Activated CD8-positive, alpha-beta T cell treated with anti-CD3 and anti-CD28 coated beads for 36 hours (primary cell): ENCODE data around the gene NUB1. TPM values are rescaled to one million over a fixed set of nuclear protein-coding genes. Genes with fewer than 3 reads are reported as not detected.

ENCODE experiments used
- ATAC-seq: fragments of 200-7000 bp; cut with Tn5 transposase; one replicate; pipeline ENCODE4 v1.10.0; 2021; ENCODE audit warnings: mild to moderate bottlenecking, moderate library complexity
- CTCF ChIA-PET: fragments of 350-600 bp; sonication (Branson Sonifier 250); formaldehyde crosslinking; loops from one replicate; lab custom pipeline; 2021; ENCODE audit warnings: antibody characterized with exemption; lab: Charles Lee
- POLR2A ChIA-PET: fragments of 350-600 bp; sonication (Branson Sonifier 250); formaldehyde crosslinking; loops from one replicate; lab custom pipeline; 2021; ENCODE audit warnings: antibody characterized with exemption; lab: Charles Lee
- DNase-seq: peaks from one replicate; pipeline ENCODE4 v3.0.0-alpha.2; 2020
- H3K27ac Mint-ChIP-seq: one replicate; pipeline ENCODE4 v1.8.0; 2021; ENCODE audit warnings: mild to moderate bottlenecking, mixed read lengths
- H3K27me3 Mint-ChIP-seq: one replicate; pipeline ENCODE4 v1.8.0; 2021; ENCODE audit warnings: mixed read lengths
- H3K36me3 Mint-ChIP-seq: one replicate; pipeline ENCODE4 v1.8.0; 2021; ENCODE audit warnings: low read depth, mixed read lengths
- H3K4me1 Mint-ChIP-seq: one replicate; pipeline ENCODE4 v1.8.0; 2021; ENCODE audit warnings: low read depth, mixed read lengths
- H3K4me3 Mint-ChIP-seq: one replicate; pipeline ENCODE4 v1.8.0; 2021; ENCODE audit warnings: mild to moderate bottlenecking, moderate library complexity, mixed read lengths
- H3K9me3 Mint-ChIP-seq: one replicate; pipeline ENCODE4 v1.8.0; 2021; ENCODE audit warnings: mixed read lengths
- CTCF ChIP-seq: fragments of 200-600 bp; IDR thresholded peaks from one replicate; pipeline ENCODE4 v1.8.0; 2022; ENCODE audit warnings: antibody characterized with exemption, mild to moderate bottlenecking
- intact Hi-C: fragments of 100-400 bp; cut with micrococcal nuclease; formaldehyde crosslinking; loops from one replicate; pipeline ENCODE4 v1.10.0; 2022
- total RNA-seq, 2 experiments: library from RNA; stranded (reverse); gene quantifications; one replicate each; pipeline ENCODE4 v1.2.3, GENCODE V29; 2021

Gene NUB1
- total RNA-seq, 2 experiments from 2014 or later: 41.0 to 42.5 TPM

DNA sequence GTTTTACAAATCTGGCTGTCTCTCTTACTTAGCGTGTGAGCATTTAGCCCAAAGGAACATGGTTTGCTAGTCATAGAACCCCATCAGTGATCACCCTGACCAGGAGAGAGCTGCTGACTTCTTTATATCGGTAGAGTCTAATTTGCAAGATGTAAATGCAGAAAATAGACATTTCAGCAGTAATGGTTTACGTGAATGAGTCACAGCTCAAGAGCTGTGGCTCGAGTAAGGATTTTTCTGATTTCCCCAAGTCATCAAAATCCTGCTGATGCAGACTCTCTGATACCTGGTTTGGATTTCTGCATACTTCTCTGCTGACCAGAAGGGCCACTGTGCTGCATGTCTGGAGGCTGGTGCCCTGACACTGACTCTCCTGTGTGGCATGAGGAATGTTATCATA lies 25.7 kb downstream of the NUB1 start:
- ChIA-PET CTCF (interaction anchor here (0.7 to 8.3 kb wide), 7 partner anchors 10 to 83 kb away, joined by 3 to 227 read pairs (median 6); no protein-coding TSS in a partner anchor), POLR2A (no interaction called here)
- Mint-ChIP-seq H3K4me1 (peaks cover 11% of the 10 kb centered on the region), H3K9me3 (no peaks in the 10 kb centered on the region), H3K4me3 (no peak overlapping the region), H3K27me3 (no peaks in the 10 kb centered on the region), H3K36me3 (peaks cover 18% of the 10 kb centered on the region), H3K27ac (no peak overlapping the region)
- no peak for TF ChIP-seq CTCF
- ATAC-seq (no peak), DNase-seq (no peak)
- intact Hi-C loops: no loop called here

GRCh38 chr7:151368136-151368571 lies 26.5 kb downstream of the NUB1 start:
- no peak overlapping the region for H3K27ac Mint-ChIP-seq
- H3K4me1 Mint-ChIP-seq: peaks cover 11% of the 10 kb centered on the region
- no peaks in the 10 kb centered on the region for H3K9me3 Mint-ChIP-seq
- CTCF ChIA-PET: interaction anchor here (0.8 to 8.3 kb wide), 37 partner anchors 8 to 414 kb away, joined by 3 to 227 read pairs (median 4); partner anchors contain the start of gene CRYGN
- DNase-seq: peak; percentile 88
- POLR2A ChIA-PET: interaction anchor here (0.7 to 1.0 kb wide), 3 partner anchors 31 to 109 kb away, joined by 3 to 9 read pairs (median 3); no protein-coding TSS in a partner anchor
- intact Hi-C loops: loop anchor here (1.0 kb wide), 1 partner anchor 80 kb away; no protein-coding TSS in a partner anchor
- no peak overlapping the region for H3K4me3 Mint-ChIP-seq
- peak; percentile 100 for ATAC-seq
- H3K36me3 Mint-ChIP-seq: peaks cover 9% of the 10 kb centered on the region
- H3K27me3 Mint-ChIP-seq: no peaks in the 10 kb centered on the region
- TF ChIP-seq CTCF: peak; percentile 93

DNA sequence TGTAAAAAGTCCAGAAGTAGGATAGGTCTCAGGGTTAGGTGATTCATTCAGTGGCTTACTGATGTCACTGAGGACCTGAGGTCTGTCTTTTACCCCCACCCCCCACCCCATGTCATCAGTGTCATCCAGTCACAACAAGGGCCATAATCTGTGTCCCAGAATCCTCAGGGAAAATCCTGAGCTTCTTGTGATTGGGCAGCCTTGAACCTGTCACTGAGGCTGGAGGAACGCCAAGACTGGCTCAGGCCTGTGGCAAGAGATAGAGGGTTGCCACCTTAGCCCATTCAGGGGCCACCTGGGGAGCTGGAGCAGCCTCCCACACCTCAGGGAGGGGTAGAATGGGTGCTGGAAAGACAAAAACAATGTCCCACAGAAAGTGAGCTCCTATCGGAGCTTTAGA lies 29.7 kb downstream of the NUB1 start:
- ATAC-seq (no peak), DNase-seq (no peak)
- Mint-ChIP-seq H3K36me3 (peaks cover 6% of the 10 kb centered on the region), H3K4me1 (peaks cover 11% of the 10 kb centered on the region), H3K27me3 (no peaks in the 10 kb centered on the region), H3K27ac (no peak overlapping the region), H3K9me3 (no peaks in the 10 kb centered on the region), H3K4me3 (no peak overlapping the region)
- POLR2A ChIA-PET: interaction anchor here (1.3 kb wide), 1 partner anchor 9 kb away, joined by 4 read pairs; no protein-coding TSS in a partner anchor
- intact Hi-C loops: no loop called here
- CTCF ChIA-PET: interaction anchor here (0.6 to 8.3 kb wide), 8 partner anchors 13 to 79 kb away, joined by 3 to 227 read pairs (median 4); no protein-coding TSS in a partner anchor
- no peak for TF ChIP-seq CTCF

- no peak overlapping the region for H3K27ac Mint-ChIP-seq
- H3K4me3 Mint-ChIP-seq: no peak overlapping the region
- TF ChIP-seq CTCF: no peak
- intact Hi-C loops: no loop called here
- peaks cover 6% of the 10 kb centered on the region for H3K36me3 Mint-ChIP-seq
- ATAC-seq (no peak), DNase-seq (no peak)
- H3K9me3 Mint-ChIP-seq: no peaks in the 10 kb centered on the region
- H3K27me3 Mint-ChIP-seq: no peaks in the 10 kb centered on the region
- POLR2A ChIA-PET: interaction anchor here (1.3 kb wide), 1 partner anchor 8 kb away, joined by 4 read pairs; no protein-coding TSS in a partner anchor
- CTCF ChIA-PET: interaction anchor here (1.0 to 8.3 kb wide), 2 partner anchors 10 to 77 kb away, joined by 3 to 227 read pairs; no protein-coding TSS in a partner anchor
- H3K4me1 Mint-ChIP-seq: peaks cover 11% of the 10 kb centered on the region
Observed at GRCh38 chr7:151372612-151373265, 31.1 kb downstream of the NUB1 start.

- Mint-ChIP-seq H3K4me3 (no peak overlapping the region), H3K4me1 (peaks cover 4% of the 10 kb centered on the region), H3K27me3 (no peaks in the 10 kb centered on the region), H3K9me3 (no peaks in the 10 kb centered on the region), H3K27ac (no peak overlapping the region), H3K36me3 (peaks cover 3% of the 10 kb centered on the region)
- intact Hi-C loops: no loop called here
- ATAC-seq (no peak), DNase-seq (no peak)
- no peak for TF ChIP-seq CTCF
- ChIA-PET POLR2A (no interaction called here), CTCF (no interaction called here)
Observed at GRCh38 chr7:151373599-151373998, 32.0 kb downstream of the NUB1 start.
